GM12878 (cell line): ENCODE measurements around the gene GLB1L2. TPM values are rescaled to one million over a fixed set of nuclear protein-coding genes. Genes with fewer than 3 reads are reported as not detected.

Experiments
- ATAC-seq: fragments of 200-7000 bp; cut with Tn5 transposase; 3 replicates; pipeline ENCODE4 v1.9.1; 2020; ENCODE audit warnings: mild to moderate bottlenecking, moderate library complexity
- BruUV-seq: library from RNA; stranded (reverse); fragments of 400-500 nt; replicated peaks from 2 replicates; lab custom pipeline; 2021; lab: Mats Ljungman, UMichigan
- CTCF ChIA-PET: fragments of 300-600 bp; sonication (Branson Sonifier 250); formaldehyde crosslinking; extraction: SDS; loops from one replicate; lab custom pipeline; 2021; ENCODE audit warnings: inconsistent platforms; lab: Yijun Ruan, JAX
- POLR2A ChIA-PET: fragments of 350-600 bp; formaldehyde crosslinking; extraction: SDS; loops from one replicate; lab custom pipeline; 2021; ENCODE audit warnings: inconsistent platforms; lab: Charles Lee
- RAD21 ChIA-PET: fragments of 300-600 bp; sonication (Branson Sonifier 250); formaldehyde crosslinking; loops from one replicate; lab custom pipeline; 2023; ENCODE audit warnings: antibody characterized with exemption; ENCODE audit not compliant: unreplicated experiment; lab: Charles Lee
- SMC1A ChIA-PET: fragments of 300-600 bp; sonication (Branson Sonifier 250); formaldehyde crosslinking; loops from one replicate; lab custom pipeline; 2023; ENCODE audit not compliant: unreplicated experiment, uncharacterized antibody; lab: Charles Lee
- DNase-seq: peaks from one replicate; pipeline ENCODE4 v3.0.0-alpha.2; 2011; ENCODE audit warnings: low read depth, low spot score
- FAIRE-seq: peaks from 3 replicates; lab custom pipeline; 2011; peaks lifted over from hg19 to GRCh38; lab: Jason Lieb, UNC
- H2AFZ ChIP-seq: 2 replicates; pipeline ENCODE4 v1.6.0; 2011; ENCODE audit warnings: low read depth, low read length, control low read depth; ENCODE audit not compliant: control insufficient read depth
- H3K27ac ChIP-seq: 2 replicates; pipeline ENCODE4 v1.5.1; 2011; ENCODE audit warnings: control low read depth; ENCODE audit not compliant: control insufficient read depth, insufficient read depth
- H3K27me3 ChIP-seq, 2 experiments: replicated peaks in 1 of 2; 2 replicates each; pipeline versions ENCODE4 v1.6.0 to v1.6.1; 2011; ENCODE audit warnings: low read length in 1 of 2; ENCODE audit not compliant: control insufficient read depth in 2 of 2, insufficient read depth in 2 of 2
- H3K36me3 ChIP-seq, 2 experiments: 2 replicates each; pipeline ENCODE4 v1.5.1; 2011; ENCODE audit warnings: low read length in 1 of 2; ENCODE audit not compliant: control insufficient read depth in 2 of 2, insufficient read depth in 2 of 2
- H3K4me1 ChIP-seq: 2 replicates; pipeline ENCODE4 v1.6.1; 2011; ENCODE audit warnings: mild to moderate bottlenecking, low read length, moderate library complexity, mixed read lengths; ENCODE audit not compliant: control insufficient read depth, insufficient read depth
- H3K4me2 ChIP-seq: 2 replicates; pipeline ENCODE4 v1.6.0; 2011; ENCODE audit warnings: control low read depth; ENCODE audit not compliant: control insufficient read depth, insufficient read depth
- H3K4me3 ChIP-seq: fragments of 200-600 bp; sonication (generic); 2 replicates; pipeline ENCODE4 v1.5.1; 2016
- H3K79me2 ChIP-seq: 2 replicates; pipeline ENCODE4 v1.6.0; 2011; ENCODE audit warnings: low read length; ENCODE audit not compliant: control insufficient read depth, insufficient read depth
- H3K9ac ChIP-seq: 2 replicates; pipeline ENCODE4 v1.8.0; 2011; ENCODE audit warnings: low read length, control low read depth, mixed read lengths; ENCODE audit not compliant: control insufficient read depth, insufficient read depth
- H3K9me3 ChIP-seq: replicated peaks from 3 replicates; pipeline ENCODE4 v1.5.1; 2011; ENCODE audit warnings: mild to moderate bottlenecking, low read length; ENCODE audit not compliant: control insufficient read depth, insufficient read depth
- H4K20me1 ChIP-seq: 2 replicates; pipeline ENCODE4 v1.6.0; 2011; ENCODE audit not compliant: control insufficient read depth, insufficient read depth
- JUND ChIP-seq: IDR thresholded peaks from 2 replicates; pipeline ENCODE4 v1.6.1; 2012; ENCODE audit warnings: low read depth, mild to moderate bottlenecking, low read length, improper control_type of control experiment, moderate library complexity
- MEF2B ChIP-seq: fragments of 450-650 bp; IDR thresholded peaks from 2 replicates; pipeline ENCODE4 v1.6.1; 2018; ENCODE audit warnings: mild to moderate bottlenecking, moderate library complexity; ENCODE audit not compliant: partially characterized antibody, poor library complexity, severe bottlenecking
- NBN ChIP-seq: fragments of 450-650 bp; IDR thresholded peaks from 2 replicates; pipeline ENCODE4 v1.6.1; 2016
- RCOR1 ChIP-seq: conservative IDR thresholded peaks from 2 replicates; pipeline ENCODE4 v1.6.1; 2012; ENCODE audit warnings: low read depth, low read length, improper control_type of control experiment
- SUPT20H ChIP-seq: IDR thresholded peaks from 2 replicates; pipeline ENCODE4 v1.6.1; 2011; ENCODE audit warnings: low read depth, mild to moderate bottlenecking, low read length, moderate library complexity, borderline replicate concordance; ENCODE audit not compliant: control insufficient read depth
- ZBED1 ChIP-seq: IDR thresholded peaks from 2 replicates; pipeline ENCODE4 v1.6.1; 2016; ENCODE audit warnings: borderline replicate concordance
- WGBS: methylation state at CpG from one replicate; pipeline ENCODE4 v1.1.6; 2016; ENCODE audit warnings: low lambda C conversion rate; ENCODE audit not compliant: insufficient replicate concordance, insufficient coverage; ENCODE audit errors: missing lambda C conversion rate; 5-methylcytosine and 5-hydroxymethylcytosine counted together
- in situ Hi-C: fragments of 300-500 bp; cut with MboI; formaldehyde crosslinking; loops from 9 replicates; pipeline ENCODE4 v1.14.3; 2018; ENCODE audit warnings: mixed read lengths
- intact Hi-C: fragments of 100-400 bp; cut with micrococcal nuclease; formaldehyde crosslinking; loops from one replicate; pipeline ENCODE4 v1.14.2; 2022; ENCODE audit not compliant: unreplicated experiment
- polyA plus RNA-seq, 11 experiments: library from polyadenylated mRNA; depleted of rRNA in 4 of 11; unstranded in 6 of 11; stranded (reverse) in 5 of 11; fragments of >200 nt; fragmentation: Nextera tagmentation in 4 of 11; fragmentation: Illumina TruSeq in 1 of 11; extraction: Ambion mirVana in 4 of 11; extraction: Trizol in 1 of 11; gene quantifications; 1 replicate in 1 of 11; 2 replicates in 10 of 11; pipeline versions ENCODE4 v1.2.1 to v1.2.3, GENCODE V29; 2011 to 2016; ENCODE audit warnings: inconsistent platforms in 2 of 11, missing spikeins in 2 of 11, low read depth in 1 of 11
- total RNA-seq, 4 experiments: library from RNA; depleted of rRNA in 3 of 4; stranded (reverse); fragments of >200 nt in 3 of 4; fragmentation: Illumina TruSeq in 1 of 4; extraction: Trizol in 1 of 4; gene quantifications; 2 replicates each; pipeline versions ENCODE4 v1.2.1 to v1.2.3, GENCODE V29; 2013 to 2021
- TF ChIP-seq, protein P1 (sequence below): fragments of 450-650 bp; IDR thresholded peaks from 2 replicates; pipeline ENCODE4 v1.6.1; 2017; ENCODE audit warnings: low read depth, mild to moderate bottlenecking, moderate library complexity

Gene GLB1L2
- total and polyA plus RNA-seq, 10 of the 15 experiments (the other 5 are each of a cell fraction or from before 2014, with no cell fraction given): 0.04 to 0.85 (median 0.49) TPM

DNA sequence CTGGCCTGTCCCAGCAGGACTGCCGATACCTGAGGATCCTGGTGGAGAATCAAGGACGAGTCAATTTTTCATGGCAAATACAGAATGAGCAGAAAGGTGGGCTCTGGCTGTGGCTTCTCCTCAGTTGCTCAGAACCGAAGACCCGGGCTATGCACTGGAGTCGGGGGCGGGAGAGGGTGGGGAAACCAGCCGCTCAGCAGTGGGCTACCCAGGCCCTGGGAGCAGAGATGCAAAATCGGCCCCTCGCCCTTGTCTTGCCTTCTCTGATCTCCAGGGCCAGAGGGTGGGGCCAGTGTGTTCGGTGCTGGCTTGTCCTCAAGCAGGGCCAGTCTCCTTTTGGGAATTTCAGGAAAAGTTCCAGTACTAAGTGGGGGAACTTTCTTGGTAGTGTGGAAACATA, 18.4 kb upstream of the GLB1L2 start:
- Histone ChIP-seq H3K79me2 (no peaks in the 10 kb centered on the region), H3K36me3 (no peaks in the 10 kb centered on the region), H3K27ac (no peak overlapping the region), H3K9ac (no peak overlapping the region), H3K27me3 (no peaks in the 10 kb centered on the region), H4K20me1 (no peaks in the 10 kb centered on the region), H3K4me2 (no peak overlapping the region), H3K4me1 (no peaks in the 10 kb centered on the region), H3K9me3 (no peaks in the 10 kb centered on the region; the same call in 2 of the 3 replicates), H3K4me3 (no peak overlapping the region), H2AFZ (no peak overlapping the region)
- ChIA-PET CTCF (no interaction called here), POLR2A (no interaction called here), RAD21 (no interaction called here), SMC1A (no interaction called here)
- DNase-seq (no peak), ATAC-seq (no peak), FAIRE-seq (no peak)
- intact Hi-C loops: no loop called here
- WGBS: 37% methylated on average over 8 of the region's 10 CpGs
- no peak for TF ChIP-seq RCOR1
- TF ChIP-seq MEF2B: no peak
- no peak for TF ChIP-seq ZBED1
- TF ChIP-seq, protein P1, sequence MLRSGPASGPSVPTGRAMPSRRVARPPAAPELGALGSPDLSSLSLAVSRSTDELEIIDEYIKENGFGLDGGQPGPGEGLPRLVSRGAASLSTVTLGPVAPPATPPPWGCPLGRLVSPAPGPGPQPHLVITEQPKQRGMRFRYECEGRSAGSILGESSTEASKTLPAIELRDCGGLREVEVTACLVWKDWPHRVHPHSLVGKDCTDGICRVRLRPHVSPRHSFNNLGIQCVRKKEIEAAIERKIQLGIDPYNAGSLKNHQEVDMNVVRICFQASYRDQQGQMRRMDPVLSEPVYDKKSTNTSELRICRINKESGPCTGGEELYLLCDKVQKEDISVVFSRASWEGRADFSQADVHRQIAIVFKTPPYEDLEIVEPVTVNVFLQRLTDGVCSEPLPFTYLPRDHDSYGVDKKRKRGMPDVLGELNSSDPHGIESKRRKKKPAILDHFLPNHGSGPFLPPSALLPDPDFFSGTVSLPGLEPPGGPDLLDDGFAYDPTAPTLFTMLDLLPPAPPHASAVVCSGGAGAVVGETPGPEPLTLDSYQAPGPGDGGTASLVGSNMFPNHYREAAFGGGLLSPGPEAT: no peak
- no peak for TF ChIP-seq SUPT20H
- TF ChIP-seq NBN: no peak
- no peak for TF ChIP-seq JUND
- BruUV-seq: no TSS peak
- in situ Hi-C loops: no loop called here
